ENCODE measurements around the gene WDR89. TPM values are rescaled to one million over a fixed set of nuclear protein-coding genes. Genes with fewer than 3 reads are reported as not detected.

Gene WDR89
- total and polyA plus RNA-seq, 7 donors = 5.0 to 10.0 (median 6.8) TPM

DNA sequence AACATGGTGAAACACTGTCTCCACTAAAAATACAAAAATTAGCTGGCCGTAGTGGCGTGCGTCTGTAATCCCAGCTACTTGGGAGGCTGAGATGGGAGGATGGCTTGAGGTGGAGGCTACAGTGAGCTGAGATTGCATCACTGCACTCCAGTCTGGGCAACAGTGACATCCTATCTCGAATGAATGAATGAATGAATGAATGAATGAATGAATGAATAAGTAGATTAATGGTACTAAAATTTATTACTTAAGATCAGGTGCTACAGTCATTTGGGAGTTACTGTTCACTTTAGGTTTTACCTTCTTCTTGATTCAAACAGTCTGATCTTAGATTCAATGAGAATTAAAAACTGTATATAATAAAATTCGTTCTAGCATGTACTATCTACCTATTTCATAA, 31.6 kb upstream of the WDR89 start:
- no peaks in the 10 kb centered on the region for H3K4me1 ChIP-seq
- WGBS, 2 donors = 90 to 91% methylated on average over 5 of the region's 5 CpGs
- H3K27me3 ChIP-seq = no peaks in the 10 kb centered on the region
- no peak overlapping the region for H3K4me3 ChIP-seq
- H3K27ac ChIP-seq = no peak overlapping the region
- H3K36me3 ChIP-seq = peaks cover 0 to 7% (median 0%) of the 10 kb centered on the region in 4 donors
- no peak for DNase-seq
- intact Hi-C loops (cut with DNase I) = no loop called here
- TF ChIP-seq EP300 (IDR thresholded peaks at IDR 0.05) (no peak), POLR2AphosphoS5 (IDR thresholded peaks at IDR 0.05) (no peak), POLR2A (IDR thresholded peaks at IDR 0.05) (no peak)
- no peaks in the 10 kb centered on the region for H3K9me3 ChIP-seq

DNA sequence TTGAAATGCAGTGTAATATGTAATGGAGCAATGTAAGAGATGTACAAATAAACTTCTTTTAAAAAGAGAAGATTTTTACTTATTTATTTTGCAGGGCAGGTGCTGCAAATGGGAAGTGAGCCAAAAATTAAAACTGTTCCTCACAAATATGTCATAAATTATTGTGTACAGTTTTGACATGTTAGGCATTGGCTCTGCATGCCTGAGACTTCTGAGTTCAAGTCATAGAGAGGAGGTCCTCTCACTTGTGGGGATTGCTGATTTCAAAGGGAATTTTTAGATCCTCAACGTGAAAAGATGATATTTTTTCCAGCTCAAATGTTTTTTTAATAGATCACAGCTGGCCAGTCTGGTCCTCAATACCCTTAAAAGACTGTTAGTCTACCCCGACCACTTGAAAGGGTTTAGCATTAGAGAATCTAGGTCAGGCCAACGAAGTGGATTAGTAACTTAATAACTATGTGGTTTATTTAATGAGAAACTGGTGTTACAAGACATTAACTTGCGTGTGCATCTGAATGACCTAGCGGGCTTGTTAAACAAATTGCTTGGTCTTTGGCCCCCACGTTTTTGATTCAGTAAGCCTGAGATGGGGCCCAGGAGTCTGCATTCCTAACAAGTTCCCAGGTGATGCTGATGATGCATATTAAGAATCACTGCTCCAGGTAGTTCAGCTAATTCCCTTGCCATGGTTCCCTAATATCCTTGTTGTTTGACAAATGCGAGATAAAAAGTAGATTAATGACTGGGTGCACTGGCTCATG, 30.9 kb upstream of the WDR89 start:
- no peaks in the 10 kb centered on the region for H3K4me1 ChIP-seq
- no peaks in the 10 kb centered on the region for H3K9me3 ChIP-seq
- intact Hi-C loops (cut with DNase I) = no loop called here
- H3K27me3 ChIP-seq = no peaks in the 10 kb centered on the region
- WGBS, 2 donors = 71 to 74% methylated on average over 7 of the region's 7 CpGs
- no peak overlapping the region for H3K4me3 ChIP-seq
- H3K36me3 ChIP-seq = peaks cover 0 to 7% (median 0%) of the 10 kb centered on the region in 4 donors
- H3K27ac ChIP-seq = no peak overlapping the region
- TF ChIP-seq EP300 (IDR thresholded peaks at IDR 0.05) (no peak), POLR2AphosphoS5 (IDR thresholded peaks at IDR 0.05) (no peak), POLR2A (IDR thresholded peaks at IDR 0.05) (no peak)
- TF ChIP-seq, protein P1, sequence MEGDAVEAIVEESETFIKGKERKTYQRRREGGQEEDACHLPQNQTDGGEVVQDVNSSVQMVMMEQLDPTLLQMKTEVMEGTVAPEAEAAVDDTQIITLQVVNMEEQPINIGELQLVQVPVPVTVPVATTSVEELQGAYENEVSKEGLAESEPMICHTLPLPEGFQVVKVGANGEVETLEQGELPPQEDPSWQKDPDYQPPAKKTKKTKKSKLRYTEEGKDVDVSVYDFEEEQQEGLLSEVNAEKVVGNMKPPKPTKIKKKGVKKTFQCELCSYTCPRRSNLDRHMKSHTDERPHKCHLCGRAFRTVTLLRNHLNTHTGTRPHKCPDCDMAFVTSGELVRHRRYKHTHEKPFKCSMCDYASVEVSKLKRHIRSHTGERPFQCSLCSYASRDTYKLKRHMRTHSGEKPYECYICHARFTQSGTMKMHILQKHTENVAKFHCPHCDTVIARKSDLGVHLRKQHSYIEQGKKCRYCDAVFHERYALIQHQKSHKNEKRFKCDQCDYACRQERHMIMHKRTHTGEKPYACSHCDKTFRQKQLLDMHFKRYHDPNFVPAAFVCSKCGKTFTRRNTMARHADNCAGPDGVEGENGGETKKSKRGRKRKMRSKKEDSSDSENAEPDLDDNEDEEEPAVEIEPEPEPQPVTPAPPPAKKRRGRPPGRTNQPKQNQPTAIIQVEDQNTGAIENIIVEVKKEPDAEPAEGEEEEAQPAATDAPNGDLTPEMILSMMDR (IDR thresholded peaks at IDR 0.05) = no peak
- DNase-seq = no peak

DNA sequence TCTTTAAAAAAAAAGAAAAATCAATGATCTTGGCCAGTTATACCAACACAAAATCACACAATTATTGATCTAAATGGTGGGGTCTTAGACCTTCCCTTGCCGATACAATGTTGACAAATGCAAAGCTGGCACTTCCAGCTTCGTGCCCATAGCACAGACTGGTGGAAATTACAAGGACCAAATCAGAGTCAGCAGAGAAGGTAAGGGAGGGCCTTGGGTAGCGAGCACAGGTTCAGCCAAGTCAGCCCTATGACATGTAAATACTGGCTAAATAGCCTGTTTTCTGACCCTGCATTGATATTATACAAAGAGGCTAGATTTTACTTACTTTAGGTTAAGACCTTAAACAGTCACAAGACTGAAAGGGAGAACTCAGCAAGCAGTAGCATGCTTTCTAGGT, 30.3 kb upstream of the WDR89 start:
- no peak overlapping the region for H3K27ac ChIP-seq
- H3K4me3 ChIP-seq = no peak overlapping the region
- no peak for TF ChIP-seq EP300 (IDR thresholded peaks at IDR 0.05)
- TF ChIP-seq, protein P1 (IDR thresholded peaks at IDR 0.05) = no peak
- TF ChIP-seq POLR2A (IDR thresholded peaks at IDR 0.05) = no peak
- TF ChIP-seq POLR2AphosphoS5 (IDR thresholded peaks at IDR 0.05) = no peak
- peaks cover 0 to 1% (median 0%) of the 10 kb centered on the region in 4 donors for H3K36me3 ChIP-seq
- intact Hi-C loops (cut with DNase I) = no loop called here
- H3K9me3 ChIP-seq = no peaks in the 10 kb centered on the region
- no peaks in the 10 kb centered on the region for H3K4me1 ChIP-seq
- DNase-seq = no peak
- no peaks in the 10 kb centered on the region for H3K27me3 ChIP-seq
- 87 to 89% methylated on average over 3 of the region's 3 CpGs for WGBS, 2 donors

DNA sequence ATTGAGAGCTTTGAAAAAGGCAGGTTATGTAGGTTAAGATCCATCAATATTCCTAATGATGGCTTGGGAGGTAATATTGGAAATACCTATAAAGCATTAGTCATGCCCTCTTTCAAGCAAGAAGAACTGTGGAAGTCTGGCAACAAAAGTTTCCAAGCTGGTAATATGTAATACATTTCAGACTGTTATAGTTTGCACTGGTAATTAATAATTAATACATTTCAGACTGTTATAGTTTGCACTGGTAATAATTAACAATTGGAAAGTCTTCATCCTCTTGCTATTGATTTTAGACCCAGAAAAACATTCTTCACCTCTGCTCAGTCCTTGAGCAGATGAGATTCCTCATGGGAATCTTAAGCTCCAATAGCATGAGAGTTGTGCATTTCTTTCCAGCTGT, 29.0 kb upstream of the WDR89 start:
- no peak for DNase-seq
- TF ChIP-seq, protein P1 (IDR thresholded peaks at IDR 0.05) = no peak
- TF ChIP-seq POLR2AphosphoS5 (IDR thresholded peaks at IDR 0.05) = no peak
- no peak for TF ChIP-seq POLR2A (IDR thresholded peaks at IDR 0.05)
- no peak for TF ChIP-seq EP300 (IDR thresholded peaks at IDR 0.05)
- H3K27ac ChIP-seq = no peak overlapping the region

DNA sequence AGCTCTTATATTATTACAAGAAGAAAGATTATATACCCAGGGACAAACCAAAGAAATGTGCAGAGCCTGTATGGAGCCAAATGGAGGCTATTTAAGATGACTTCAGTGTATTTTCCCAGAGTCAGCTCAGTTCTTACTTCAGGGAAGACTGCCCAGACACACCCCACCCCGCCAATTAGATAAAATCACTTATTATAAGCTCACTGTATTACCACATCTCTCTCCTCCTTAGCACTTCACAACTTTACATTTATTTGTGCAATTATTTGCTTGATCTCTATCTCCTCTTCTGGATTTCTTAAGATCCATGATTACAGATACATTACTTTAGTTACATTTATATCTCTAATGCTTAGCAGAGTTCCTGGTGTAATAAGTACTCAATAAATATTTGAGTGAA, 24.7 kb upstream of the WDR89 start:
- WGBS, 2 donors = 57 to 76% methylated on average over 1 of the region's 1 CpG
- no peaks in the 10 kb centered on the region for H3K27me3 ChIP-seq
- H3K27ac ChIP-seq = no peak overlapping the region
- H3K9me3 ChIP-seq = no peaks in the 10 kb centered on the region
- no peak for TF ChIP-seq EP300 (IDR thresholded peaks at IDR 0.05)
- TF ChIP-seq, protein P1 (IDR thresholded peaks at IDR 0.05) = no peak
- TF ChIP-seq POLR2AphosphoS5 (IDR thresholded peaks at IDR 0.05) = no peak
- TF ChIP-seq POLR2A (IDR thresholded peaks at IDR 0.05) = no peak
- no peak overlapping the region for H3K4me3 ChIP-seq
- intact Hi-C loops (cut with DNase I) = no loop called here
- H3K4me1 ChIP-seq = no peaks in the 10 kb centered on the region
- DNase-seq = no peak
- no peaks in the 10 kb centered on the region for H3K36me3 ChIP-seq

More for the DNA sequence above, 29.0 kb upstream of the WDR89 start:
- no peaks in the 10 kb centered on the region for H3K36me3 ChIP-seq
- H3K27me3 ChIP-seq = no peaks in the 10 kb centered on the region
- no peaks in the 10 kb centered on the region for H3K4me1 ChIP-seq
- intact Hi-C loops (cut with DNase I) = no loop called here
- H3K4me3 ChIP-seq = no peak overlapping the region
- H3K9me3 ChIP-seq = no peaks in the 10 kb centered on the region

All from sigmoid colon (tissue), 7 donors.